GM18861 (cell line): ENCODE measurements around the gene PLXND1.

ENCODE experiments used
- ATAC-seq: cut with Tn5 transposase; IDR thresholded peaks from one replicate; pipeline ENCODE4 v1.9.1; 2021; ENCODE audit not compliant: unreplicated experiment

PLXND1 gene

GRCh38 chr3:129564981-129565644, 41.4 kb downstream of the PLXND1 start:
- ATAC-seq, result no peak

DNA sequence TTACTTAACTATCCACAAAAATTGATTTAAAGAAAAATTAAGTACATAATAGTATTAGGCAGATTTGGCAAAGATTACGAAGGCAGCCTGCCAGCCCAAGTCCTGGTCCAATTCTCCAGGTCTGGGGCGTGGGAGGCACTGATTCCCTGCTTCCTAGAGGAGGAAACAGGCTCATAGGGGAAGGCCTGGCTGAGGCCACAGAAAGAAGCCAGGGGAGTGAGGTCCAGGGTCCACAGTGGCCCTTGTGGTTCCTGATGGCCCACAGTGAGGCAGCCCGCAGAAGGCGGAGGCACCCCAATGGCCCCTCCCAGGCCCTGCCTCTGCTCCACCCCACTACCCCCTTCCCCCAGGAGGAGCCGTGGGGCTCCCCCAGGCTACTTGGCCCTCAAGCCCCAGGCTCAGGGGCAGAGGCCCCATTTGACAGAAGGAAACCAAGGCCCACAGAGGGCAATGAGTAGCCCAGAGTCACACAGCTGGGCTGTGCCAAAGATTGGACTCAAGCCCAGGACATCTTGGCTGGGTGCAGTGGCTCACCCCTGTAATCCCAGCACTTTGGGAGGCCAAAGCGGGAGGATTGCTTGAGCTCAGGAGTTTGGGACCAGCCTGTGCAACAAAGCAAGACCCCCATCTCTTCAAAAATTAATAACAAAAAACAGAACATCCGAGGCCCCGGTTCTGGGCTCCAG, 42.5 kb downstream of the PLXND1 start:
- ATAC-seq, result no peak

DNA sequence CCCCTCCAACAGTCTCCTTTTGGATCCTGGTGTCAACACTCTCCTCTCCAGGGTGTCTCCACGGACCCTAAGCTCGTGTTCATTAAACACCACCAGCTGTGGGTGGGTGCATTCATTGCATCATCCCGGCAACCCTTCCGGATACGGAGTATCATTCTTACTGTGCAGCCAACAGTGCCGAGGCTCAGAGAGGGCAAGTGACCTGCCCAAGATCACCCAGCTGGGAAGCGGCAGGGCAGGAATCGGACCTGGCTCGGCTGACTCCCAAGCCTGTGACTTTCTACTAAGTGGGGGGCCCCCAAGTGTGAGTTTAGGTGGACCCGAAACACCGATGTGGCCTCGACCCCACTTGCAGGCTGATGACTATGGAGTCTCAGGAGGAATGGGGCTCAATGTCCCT, 43.1 kb downstream of the PLXND1 start:
- ATAC-seq, result no peak

- no peak for ATAC-seq
These were observed 43.7 kb downstream of the PLXND1 start for GRCh38 chr3:129562803-129563202.

DNA sequence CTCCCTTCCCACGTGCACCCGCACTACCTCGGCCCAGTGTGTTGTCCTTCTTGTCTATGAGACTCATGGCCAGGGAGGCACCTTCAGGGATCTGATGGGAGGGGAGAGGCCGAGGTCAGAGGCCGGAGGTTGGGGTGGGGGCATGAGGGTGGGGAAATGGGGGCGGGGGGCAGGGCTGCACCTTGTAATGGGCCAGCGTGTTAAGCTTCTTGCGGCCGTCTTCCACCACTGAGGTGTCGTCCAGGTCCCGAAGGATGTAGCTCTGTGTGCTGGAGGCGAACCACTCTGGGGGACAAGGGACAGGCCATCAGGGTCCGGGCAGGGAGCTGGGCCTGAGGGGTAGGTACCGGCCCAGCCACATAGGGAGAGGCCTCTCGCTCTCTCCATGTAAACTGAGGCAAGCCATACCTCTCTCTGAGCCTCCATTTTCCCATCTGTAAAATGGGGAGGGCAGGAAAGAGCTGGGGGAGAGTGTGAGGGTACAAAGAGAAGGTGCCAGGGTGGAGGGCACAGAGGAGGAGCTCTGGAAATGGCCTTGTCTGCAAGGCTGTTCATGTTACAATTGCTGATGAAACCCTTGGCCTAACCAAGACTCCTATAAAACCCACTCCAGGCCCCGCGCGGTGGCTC, 44.7 kb downstream of the PLXND1 start:
- ATAC-seq, result no peak

GRCh38 chr3:129560911-129561594, 45.4 kb downstream of the PLXND1 start:
- ATAC-seq, result no peak

- no peak for ATAC-seq
These were observed 46.1 kb downstream of the PLXND1 start for GRCh38 chr3:129560269-129560787.

- no peak for ATAC-seq
These were observed 46.9 kb downstream of the PLXND1 start for GRCh38 chr3:129559565-129560079.

- ATAC-seq, result no peak
These were observed 47.5 kb downstream of the PLXND1 start for GRCh38 chr3:129558772-129559564.

GRCh38 chr3:129558081-129558771, 48.2 kb downstream of the PLXND1 start:
- no peak for ATAC-seq

- no peak for ATAC-seq
These were observed 49.0 kb downstream of the PLXND1 start for GRCh38 chr3:129557548-129557894.

DNA sequence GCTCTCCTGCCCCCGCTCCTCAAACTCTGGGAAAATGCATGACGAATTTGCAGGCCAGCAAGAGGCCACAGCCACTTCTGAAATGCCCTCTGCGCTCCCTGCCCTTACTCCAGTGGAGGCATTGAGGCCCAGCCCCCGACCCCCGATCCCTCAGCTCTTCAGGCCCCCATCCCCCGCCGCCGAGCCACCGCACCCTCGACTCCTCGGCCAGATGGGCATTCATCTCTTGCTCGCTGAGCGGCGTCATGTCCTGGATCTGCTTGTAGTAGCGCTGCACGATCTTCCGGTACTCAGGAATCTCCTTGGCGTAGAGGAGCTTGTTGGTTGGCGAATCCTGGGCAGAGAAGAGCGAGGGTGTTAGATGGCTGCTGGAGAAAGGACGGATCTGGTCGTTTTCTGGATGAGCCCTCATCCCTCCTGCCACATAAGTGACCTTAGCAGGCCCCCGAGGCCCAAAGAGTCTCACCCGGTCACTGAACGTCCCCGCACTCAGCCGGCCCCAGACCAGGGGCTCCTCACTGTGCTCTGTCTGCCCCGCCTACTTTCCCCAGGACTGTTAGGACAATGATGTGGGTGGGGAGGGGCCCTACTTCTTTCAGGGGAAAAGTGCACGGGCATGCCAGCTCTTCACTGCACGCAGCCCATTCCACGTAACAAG, 49.5 kb downstream of the PLXND1 start:
- no peak for ATAC-seq

- ATAC-seq, result no peak
These were observed 50.1 kb downstream of the PLXND1 start for GRCh38 chr3:129556358-129556695.

- ATAC-seq, result no peak
These were observed 50.7 kb downstream of the PLXND1 start for GRCh38 chr3:129555616-129556357.

DNA sequence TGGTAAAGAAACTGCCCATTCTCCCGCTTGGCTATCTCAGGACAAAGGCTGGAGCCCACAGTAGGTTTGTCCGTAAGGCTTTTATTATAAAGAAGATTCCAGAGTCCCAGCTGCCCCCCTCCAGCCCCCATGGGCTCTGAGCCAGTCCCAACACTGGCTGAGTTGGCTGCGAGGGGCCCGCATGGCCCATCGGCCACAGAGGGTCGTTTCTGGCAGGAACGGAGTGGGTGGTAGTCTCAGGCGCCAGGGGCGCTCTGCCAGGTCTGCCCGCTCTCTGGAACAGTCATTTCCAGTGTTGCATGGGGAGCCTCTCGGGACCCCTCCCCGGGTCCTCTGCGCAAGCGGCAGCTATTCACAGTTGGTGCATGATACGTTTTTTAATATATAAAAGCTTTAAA, 51.3 kb downstream of the PLXND1 start:
- no peak for ATAC-seq

DNA sequence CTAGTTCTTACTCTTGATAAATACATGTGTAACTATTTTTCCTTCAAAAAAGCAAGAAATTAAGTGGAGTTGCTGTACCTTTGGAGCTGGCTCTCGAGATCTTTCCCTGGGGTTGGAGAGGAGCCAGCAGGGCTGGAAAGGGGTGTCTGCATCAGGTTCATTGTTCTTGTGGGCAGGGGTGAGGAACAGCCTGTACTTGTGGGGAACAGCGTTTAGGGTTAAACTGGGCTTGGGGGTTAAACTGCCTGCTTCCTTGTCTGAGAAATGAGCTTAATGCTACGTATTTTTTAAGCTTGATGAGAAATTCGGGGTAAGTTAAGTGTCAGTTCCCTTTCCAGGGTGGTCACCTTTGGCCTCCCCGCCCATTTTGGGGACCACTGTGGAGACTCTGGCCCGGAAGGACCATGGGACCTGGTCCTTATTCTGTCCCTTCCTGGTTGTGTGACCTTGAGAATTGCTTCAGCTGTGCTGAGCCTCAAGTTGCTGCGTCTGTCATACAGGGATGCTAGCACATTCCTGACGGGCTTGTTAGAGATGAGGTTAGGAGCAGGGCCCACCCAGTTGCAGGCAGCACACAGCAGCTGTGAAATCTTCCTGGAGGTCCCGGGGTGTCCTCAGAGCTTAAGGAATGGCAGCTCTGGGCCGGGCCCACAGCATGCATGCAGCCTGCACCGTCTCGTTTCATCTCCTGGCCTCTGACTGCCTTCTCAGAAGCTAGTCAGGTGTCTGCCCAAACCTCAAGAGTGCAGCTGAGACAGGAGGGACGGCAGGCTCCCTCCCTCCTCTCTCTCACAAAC, 51.9 kb downstream of the PLXND1 start:
- ATAC-seq, result no peak

GRCh38 chr3:129553719-129554118, 52.8 kb downstream of the PLXND1 start:
- no peak for ATAC-seq

- no peak for ATAC-seq
These were observed 53.3 kb downstream of the PLXND1 start for GRCh38 chr3:129553171-129553570.
